HG03135 (cell line): ENCODE results near the gene POLA1.

Source experiments
- ATAC-seq: cut with Tn5 transposase; IDR thresholded peaks from one replicate; pipeline ENCODE4 v1.9.1; 2021; ENCODE audit warnings: mild to moderate bottlenecking, moderate library complexity; ENCODE audit not compliant: unreplicated experiment

The POLA1 gene

DNA sequence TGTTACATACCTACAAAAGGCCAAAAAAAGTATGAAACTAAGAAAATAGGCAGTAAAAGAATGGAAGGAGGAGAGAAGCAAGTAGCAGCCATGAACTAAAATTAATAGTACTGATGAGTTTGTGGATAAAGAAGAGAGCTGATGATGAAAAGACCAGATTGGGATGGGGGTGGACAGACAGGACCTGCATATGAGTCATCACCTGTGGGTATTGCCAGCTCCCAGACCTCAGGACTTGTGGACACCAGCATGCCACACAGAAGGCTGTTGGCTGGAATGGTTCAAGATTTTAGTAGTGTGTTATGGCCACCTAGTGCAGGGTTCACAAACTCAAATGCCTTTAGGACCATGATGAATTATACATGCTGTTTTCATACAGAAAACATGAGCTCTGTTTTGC lies 263.1 kb downstream of the POLA1 start:
- ATAC-seq, result no peak

DNA sequence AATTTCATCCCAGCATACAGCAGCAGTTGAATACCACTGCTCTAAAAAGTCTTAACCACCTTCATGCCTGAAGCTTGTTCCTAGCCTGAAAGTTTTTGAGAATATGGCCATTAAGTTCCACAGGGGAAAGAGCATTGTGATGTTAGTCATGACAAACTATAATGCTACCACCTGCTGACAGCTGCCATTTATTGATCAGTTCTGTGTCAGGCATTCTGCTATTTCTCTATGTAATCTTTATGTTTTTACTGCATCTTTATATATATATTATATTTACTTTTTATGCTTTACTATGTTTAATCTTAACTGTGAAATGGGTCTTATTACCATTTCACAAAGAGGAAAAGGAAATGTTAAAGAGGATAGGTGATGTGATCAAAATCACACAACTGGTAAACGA lies 268.1 kb downstream of the POLA1 start:
- no peak for ATAC-seq

DNA sequence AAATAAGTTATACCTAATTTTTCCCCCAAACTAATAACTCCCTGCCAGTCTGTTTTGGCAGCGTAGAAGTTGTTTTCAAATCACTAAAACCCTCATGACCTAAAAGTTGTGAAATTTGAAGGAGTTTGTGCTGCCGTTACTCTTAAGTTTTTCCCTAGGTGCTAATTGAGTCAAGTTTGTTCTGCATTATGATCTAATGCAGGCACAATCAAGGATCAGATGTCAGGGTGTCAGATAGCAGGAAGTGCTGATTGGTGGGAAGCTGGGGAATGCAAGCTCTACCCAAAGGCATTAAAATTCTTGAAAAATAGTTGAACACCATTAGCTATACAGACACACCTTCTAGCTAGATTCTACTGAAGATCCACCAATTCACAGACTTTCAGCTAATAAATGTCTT lies 270.1 kb downstream of the POLA1 start:
- ATAC-seq, result no peak

DNA sequence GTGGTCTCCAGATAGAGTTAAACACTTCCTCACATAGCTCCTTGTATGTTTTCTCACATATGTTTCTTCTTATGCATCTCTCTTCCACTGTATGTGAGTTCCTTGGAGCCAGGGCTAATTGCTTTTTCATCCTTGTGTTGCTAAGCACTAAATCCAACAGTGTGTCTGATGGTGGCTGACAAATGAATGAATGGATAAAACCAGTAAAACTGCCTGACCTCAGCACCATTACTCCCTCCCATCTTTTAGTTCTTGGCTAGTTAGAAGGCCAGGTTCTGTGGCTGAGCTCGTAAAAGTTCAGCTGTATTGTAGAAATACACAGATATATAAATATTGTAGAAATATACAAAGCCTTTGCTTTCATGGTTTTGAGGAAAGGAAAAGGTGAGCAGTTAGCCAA lies 271.7 kb downstream of the POLA1 start:
- ATAC-seq, result no peak

DNA sequence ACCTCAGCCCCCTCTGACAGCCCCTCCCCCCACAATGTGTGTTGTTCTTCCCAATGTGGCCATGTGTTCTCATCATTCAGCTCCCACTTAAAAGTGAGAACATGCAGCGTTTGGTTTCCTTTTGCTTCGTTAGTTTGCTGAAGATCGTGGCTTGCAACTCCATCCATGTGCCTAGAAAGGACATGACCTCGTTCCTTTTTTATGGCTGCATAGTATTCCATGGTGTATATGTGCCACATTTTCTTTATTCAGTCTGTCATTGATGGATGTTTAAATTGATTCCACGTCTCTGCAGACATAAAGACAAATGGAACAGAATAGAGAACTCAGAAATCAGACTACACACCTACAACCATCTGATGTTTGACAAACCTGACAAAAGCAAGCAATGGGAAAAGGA lies 276.1 kb downstream of the POLA1 start:
- ATAC-seq, result no peak

DNA sequence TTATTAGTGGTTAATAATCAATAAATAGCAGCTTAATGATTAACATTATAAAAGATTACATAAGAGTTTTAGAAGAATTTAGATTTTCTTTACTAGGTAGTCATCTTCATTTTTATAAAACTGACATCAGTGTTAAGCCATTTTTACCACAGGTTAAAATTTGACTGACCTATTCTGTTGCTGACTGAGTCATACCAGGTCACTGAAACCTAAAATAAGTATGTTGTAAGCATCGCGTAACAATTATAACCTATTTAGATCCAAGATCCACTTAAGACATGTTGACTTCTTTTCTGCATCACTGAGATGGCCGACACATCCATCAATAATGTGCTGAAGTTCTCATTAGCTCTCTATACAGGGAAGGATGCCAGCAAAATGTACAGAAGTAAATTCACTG lies 285.4 kb downstream of the POLA1 start:
- no peak for ATAC-seq

DNA sequence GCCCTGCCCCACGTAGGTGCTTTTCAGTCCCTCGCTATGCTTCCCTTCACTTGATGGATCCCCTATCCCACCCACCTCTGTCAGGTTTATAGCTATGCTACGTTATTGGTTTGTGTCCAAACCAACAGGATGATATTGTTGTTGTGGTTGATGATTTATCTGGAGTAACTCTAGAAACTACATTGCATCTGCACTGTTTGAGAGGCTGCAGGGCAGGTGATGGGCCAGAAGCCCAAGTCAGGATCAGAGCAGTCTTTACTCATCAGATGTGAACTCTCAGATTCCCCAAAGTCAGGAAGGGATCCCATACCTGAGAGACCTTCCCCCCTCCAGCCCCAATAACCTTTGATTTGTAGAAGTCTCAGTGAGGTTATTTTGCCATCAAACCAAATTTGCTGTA lies 287.3 kb downstream of the POLA1 start:
- no peak for ATAC-seq

DNA sequence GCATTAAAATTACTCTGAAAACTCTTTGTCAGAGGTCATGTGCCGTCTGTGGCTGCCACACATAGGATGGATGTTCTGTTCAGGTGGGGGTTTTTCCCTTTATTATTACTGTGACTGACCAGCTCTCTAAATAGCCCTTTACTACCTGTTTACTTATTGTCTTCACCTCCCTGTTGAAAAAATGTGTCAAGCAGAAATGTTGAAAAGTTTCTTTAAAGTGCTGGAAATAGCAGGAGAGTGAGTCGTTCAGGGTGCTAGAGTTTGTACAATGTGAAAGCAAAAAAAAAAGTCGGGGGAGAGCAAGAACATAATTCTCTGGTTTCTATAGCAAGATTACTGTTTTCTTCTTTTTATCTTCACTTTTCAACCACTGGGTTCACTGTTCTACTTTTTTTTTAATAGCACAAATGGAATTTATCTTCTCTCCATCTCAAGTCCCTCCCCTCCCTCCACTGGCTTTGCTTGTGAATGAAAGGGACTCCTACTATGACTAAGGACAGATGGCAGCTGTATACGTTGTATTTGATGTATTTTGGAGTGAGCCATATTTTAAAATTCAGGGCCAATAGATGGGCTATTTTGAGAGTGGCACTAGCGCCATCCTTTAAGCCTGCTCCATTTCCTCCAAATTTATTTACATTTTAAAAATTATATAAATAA lies 288.7 kb downstream of the POLA1 start:
- no peak for ATAC-seq

DNA sequence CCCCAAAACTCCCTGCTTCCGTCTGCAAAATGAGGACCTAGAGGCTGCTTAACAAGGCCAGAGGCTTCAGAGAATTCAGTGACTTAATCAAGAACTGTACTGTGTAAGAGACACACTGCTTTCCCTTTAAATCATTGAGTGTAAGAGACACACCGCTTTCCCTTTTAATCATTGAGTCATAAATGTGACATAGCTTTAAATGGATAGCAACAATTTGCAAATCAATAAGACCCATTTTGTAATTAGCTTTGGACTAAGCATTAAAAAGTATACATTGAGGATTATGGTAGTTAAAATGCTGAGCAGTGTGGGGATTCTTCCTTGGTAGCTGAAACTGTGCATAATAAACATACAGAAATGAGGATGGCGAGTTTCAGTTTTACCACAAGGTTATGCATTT lies 290.2 kb downstream of the POLA1 start:
- ATAC-seq, result no peak

DNA sequence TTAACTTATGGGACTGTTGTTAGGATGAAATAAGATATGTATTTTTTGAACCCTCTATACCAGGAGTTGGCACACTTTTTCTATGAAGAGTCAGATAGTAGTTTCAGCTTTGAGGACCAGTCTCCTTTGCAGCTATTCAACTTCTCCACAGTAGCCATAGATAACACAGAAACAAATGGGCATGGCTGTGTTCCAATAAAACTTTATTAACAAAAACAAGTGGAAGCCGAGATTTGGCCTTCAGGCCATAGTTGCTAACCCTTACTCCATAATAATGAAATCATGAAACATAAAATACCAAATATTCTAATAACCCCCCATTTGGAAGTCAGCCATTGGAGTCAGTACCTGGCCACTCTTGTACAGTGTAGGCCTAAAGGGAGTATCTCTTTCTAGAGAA lies 291.4 kb downstream of the POLA1 start:
- no peak for ATAC-seq

DNA sequence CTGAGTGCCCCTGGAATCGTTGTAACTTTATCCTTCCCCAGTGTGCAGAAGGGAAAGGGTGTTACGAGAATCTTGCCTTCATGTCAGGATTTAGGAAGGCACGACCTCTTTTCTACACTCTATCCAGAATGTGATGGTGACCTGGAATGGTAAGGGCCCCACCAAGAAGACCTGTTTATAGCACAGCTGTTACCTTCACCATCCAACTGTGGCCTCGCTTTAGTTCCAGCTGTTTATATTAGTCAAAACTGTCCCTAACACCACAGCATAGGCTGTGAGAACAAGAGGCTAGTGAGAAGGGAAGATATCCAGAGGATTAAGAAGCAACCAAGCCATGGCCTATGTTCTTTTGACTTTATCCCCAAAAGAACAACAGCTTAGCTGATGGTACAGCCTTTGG lies 294.0 kb downstream of the POLA1 start:
- ATAC-seq, result no peak

DNA sequence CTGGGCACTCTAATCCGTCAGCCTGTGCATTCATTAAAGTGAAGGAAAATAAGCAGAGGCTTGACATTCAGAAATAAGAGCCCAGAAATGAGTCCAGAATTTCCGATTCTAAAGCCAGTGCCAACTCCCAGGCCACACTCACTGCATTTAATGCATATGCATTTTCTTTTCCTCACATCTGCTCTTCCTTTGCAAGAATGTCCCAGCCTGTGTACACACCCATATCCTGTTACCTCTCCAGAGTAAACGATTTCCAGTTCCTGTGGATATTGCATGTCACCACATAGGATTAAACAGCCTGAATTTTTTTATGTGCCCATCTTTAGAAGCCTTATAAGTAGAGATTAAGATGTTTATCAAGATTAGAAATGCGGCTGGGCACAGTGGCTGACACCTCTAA lies 294.6 kb downstream of the POLA1 start:
- no peak for ATAC-seq

DNA sequence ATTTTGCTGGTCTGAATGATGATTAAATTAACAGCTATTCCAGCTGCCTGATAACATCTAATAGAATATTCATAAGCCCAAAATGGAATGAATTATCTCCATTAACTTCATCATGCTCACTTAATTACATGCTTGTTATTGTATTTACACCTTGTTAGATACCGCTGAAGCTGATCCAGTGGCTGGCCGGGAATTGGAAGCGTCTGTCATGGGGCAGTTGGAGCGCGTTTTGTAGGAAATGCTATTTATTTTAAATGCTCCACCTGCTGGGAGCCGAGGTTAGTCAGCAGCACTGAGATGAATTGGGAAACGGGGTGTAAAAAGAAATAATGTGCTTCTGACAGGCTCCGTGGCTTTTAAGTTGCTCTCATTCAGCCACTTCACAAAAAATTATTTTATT lies 296.8 kb downstream of the POLA1 start:
- no peak for ATAC-seq

DNA sequence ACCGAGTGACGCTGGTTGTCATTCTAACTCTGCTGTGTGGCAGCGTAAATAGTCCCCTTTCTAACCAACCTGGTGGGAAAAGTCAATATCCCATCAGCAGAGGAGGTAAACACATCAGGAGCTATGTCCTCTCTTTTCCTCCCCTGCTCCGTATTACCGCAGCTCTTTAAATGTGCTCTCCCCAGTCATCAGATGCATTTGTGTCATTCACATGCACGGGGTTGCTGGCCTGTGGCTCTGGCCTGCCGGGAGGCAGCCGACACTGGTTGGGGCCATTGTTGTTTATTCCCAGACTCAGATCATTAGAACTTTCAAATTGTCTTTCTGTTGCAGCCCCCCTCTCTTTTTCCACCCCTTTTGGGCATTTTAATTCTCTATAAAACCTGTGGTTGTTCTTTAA lies 300.2 kb downstream of the POLA1 start:
- ATAC-seq, result no peak

DNA sequence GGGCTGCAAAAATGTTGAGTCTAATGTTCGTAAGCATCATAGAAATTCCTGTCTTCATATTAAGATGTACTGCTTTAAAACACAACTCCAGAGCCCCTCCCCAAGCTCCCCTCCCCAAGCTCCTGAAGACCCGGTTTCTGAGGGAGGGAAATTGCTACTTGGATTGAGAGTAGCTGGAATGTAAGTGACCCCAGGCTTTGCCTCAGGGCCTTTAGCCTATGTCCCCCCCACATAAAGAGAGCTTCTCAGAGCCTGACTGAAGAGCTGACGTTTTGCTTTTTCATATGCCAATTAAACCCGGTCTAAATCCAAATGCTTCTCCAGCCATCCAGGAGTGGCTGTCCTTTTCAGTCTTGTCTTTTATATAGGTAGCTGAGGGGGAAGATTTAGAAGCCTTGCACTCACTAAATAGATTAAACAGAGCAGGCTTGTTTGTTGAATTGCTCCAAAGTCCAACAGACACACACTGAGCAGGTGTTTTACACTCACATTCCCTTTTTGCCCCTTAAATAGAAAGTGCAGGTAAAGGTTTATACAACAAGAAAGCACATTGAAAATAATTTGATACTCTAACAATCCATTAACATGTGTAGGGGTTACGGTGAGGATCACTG lies 302.5 kb downstream of the POLA1 start:
- no peak for ATAC-seq

DNA sequence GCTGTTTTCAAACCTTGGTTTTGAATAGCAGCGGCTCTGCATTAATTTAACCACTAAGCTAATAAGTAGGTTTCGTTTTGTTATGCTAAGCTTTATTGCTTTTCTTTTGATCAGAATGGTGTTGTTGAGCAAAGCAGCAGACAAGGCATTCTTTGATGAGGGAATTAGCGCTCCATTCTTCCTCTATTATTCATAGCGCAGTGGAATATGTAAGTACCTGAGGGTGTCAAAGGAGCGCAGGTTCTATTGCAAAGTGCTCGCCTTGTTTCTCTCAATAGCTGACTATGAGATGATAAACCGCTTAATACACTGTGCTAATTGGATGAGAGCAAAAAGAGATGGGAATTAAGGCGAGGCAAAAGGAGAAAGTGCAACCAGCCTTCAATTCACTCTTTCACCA lies 305.8 kb downstream of the POLA1 start:
- no peak for ATAC-seq

DNA sequence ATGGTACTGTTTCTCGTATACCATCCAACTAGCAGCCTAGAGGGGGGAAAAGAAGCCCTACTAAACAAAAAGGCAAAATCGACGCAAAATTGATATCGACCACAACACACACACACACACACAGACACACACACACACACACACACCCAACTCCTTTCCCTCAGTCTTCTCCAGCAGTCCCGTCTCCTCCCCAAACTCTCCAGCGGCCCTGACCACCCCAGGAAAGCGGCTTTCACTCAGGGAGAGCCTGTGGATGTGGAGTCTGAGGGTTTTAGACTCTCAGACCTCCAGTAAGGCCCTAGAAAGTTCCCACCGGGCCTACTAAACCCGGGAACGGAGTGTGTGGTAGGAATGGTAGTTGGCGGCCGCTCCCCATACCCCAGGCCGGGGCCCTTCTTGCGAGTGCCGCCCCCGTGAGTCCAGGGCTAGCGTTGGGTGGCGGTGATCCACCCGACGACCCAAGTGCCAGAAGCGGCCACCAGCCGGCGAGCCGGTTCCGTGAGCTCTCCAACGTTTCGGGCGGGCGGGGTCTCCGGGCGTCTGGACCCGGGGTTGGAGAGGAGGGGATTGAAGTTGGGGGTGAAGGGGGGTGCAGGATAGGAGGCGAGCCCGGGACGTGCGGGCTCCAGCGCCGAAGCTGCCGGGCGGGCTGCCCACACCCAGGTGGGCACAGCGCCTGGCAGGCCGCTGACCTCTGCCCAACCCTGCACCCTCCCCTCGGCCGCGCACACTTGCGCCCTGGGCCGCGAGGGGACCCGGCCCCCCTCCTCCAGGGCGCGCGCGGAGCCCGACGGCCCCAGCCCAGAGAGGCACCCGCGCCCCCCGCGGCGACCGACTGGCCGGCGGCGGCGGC lies 308.3 kb downstream of the POLA1 start:
- ATAC-seq, result no peak

DNA sequence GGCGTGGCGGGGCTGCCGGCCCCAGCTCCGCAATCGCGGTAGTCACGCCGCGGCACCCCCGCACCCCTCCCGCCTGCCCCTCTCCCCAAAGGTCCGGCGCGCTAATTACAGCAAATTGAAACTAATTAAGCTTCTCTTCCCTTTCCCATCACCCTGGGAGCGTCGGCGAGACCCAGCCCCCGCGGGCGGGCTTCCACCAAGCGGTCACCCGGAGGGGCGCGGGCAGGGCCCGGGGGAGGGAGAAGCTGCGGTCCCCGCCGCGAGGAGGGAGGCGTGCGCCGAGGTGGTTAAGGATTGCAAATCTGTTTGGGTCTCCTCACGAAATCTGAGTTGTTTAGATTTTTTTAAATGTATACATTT lies 308.9 kb downstream of the POLA1 start:
- no peak for ATAC-seq

DNA sequence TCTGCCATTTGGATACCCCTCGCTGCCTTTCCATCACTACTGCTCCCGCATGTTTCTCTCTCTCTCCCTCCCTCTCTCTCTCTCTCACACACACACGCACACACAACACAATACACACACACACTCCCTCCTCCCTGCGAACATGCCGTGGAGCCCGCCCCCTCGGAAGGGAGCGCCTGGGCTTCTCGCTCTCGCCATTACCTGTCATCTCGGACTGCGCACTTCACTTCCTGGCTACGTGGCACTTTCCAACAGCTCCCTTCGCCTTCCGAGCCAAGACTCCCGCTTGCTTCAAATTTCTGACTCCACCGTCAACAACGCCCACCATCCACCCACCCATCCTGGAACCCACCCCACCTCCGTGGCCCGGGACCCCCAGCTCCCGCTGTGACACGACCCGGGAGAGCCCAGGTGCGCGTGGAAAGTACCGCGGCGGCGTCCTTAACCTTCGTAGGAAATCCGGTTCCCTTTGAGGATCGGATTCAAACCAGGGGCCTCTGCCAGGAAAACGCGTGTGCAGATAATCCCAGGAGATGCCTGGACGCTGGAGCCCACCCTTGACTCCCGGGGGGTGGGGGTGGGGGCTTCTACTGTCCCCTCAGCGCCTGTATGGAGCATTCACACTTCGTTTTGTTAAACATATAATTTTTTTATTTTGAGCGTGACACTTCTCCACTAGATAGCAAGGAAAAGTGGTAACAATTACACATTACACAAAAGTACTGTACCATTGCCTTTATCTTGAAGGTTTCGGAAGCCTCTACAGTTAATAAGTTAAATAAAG lies 309.5 kb downstream of the POLA1 start:
- ATAC-seq, result no peak

DNA sequence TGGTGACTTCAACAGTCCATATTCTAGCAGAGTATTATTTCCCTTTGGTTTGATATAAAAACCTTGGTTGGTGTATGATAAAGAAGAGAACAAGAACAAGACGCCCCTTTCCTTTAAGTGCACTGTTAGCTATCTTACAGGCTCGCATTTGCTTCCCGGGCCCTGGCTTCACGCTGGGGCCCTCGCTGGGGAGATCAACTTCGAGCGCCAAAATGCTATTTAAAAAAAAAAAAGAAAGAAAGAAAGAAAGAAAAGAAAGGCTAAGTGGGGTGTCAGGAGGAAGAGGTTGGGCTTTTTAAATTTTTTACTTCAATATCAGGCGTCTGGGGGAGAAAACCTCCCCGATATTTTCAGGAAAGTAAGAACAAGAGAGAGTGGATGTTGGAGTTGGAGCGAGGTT lies 310.3 kb downstream of the POLA1 start:
- no peak for ATAC-seq

DNA sequence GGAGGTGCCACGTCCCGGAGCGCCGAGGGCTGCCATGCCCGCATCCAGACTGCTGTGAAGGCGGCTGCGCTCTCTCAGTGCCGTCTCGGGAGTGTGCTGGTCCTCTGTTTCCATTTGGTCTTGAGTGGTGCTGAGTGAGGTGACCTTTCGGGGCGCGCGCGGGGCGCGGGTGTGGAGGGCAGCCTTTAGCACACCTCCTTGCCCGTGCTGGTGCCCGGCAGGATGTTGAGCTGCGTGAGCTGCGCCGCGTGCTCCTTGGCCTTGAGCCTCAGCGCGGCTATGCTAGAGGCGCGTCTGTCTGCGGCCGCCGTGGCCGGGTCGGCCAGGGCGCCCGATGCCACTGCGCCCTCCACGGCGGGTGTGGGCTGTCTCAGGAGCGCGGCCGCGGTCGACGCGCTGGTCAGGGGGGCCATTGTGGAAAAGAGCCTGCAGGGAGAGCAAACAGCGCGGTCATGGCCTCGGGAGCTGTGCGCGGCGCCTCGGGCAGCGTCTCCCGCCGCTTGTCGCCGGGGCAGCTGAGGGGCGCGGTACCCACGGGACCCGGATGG lies 310.8 kb downstream of the POLA1 start:
- ATAC-seq, result no peak
